Measurements from ENCODE around the gene RADIL. TPM values are rescaled to one million over a fixed set of nuclear protein-coding genes. Genes with fewer than 3 reads are reported as not detected.

RADIL gene
- total and polyA plus RNA-seq, 9 of the 15 experiments (the other 6 are each of a cell fraction or from before 2014, with no cell fraction given), result 0.06 to 8.1 (median 1.9) TPM; not detected in 1

- TF ChIP-seq TCF15 (CRISPR knock-in tag; IDR thresholded peaks at IDR 0.05), result no peak
- peak; percentile 96 to 99 for TF ChIP-seq SIN3A (IDR thresholded peaks at IDR 0.05; ENCODE audit: borderline replicate concordance in 2 of 2, control insufficient read depth in 1 of 2, low read depth in 2 of 2, low read length in 2 of 2)
- TF ChIP-seq HBP1 (CRISPR knock-in tag; IDR thresholded peaks at IDR 0.05), result no peak
- TF ChIP-seq ARID3B (CRISPR knock-in tag; IDR thresholded peaks at IDR 0.05; ENCODE audit: borderline replicate concordance), result 0 out of 2 replicates have a peak, but pooled peaks have one; percentile 53
- TF ChIP-seq GTF3C2 (IDR thresholded peaks at IDR 0.05; ENCODE audit: borderline replicate concordance, extremely low read depth, insufficient read length), result no peak
These were observed 108.2 kb downstream of the RADIL start, which contains the start of gene AP5Z1 (continued) for GRCh38 chr7:4775250-4775847.
